HEK293T (cell line): ENCODE results near the gene COX10.

Experiments used
- ARNT ChIP-seq: fragments of 450-650 bp; IDR thresholded peaks from 2 replicates; pipeline ENCODE4 v1.6.1; 2017; ENCODE audit warnings: mild to moderate bottlenecking
- BHLHE40 ChIP-seq: fragments of 450-650 bp; IDR thresholded peaks from 2 replicates; pipeline ENCODE4 v1.6.1; 2016; ENCODE audit warnings: mild to moderate bottlenecking, moderate library complexity, borderline replicate concordance
- CTBP1 ChIP-seq: fragments of 450-650 bp; IDR thresholded peaks from 2 replicates; pipeline ENCODE4 v1.6.1; 2016; ENCODE audit warnings: borderline replicate concordance
- FOXK2 ChIP-seq: fragments of 450-650 bp; IDR thresholded peaks from 2 replicates; pipeline ENCODE4 v1.6.1; 2016; ENCODE audit warnings: mild to moderate bottlenecking
- FOXM1 ChIP-seq: fragments of 450-650 bp; IDR thresholded peaks from 2 replicates; pipeline ENCODE4 v1.6.1; 2017; ENCODE audit warnings: mild to moderate bottlenecking, borderline replicate concordance
- HDGF ChIP-seq: fragments of 450-650 bp; IDR thresholded peaks from 2 replicates; pipeline ENCODE4 v1.6.1; 2017; ENCODE audit warnings: antibody characterized with exemption, borderline replicate concordance
- L3MBTL2 ChIP-seq: fragments of 450-650 bp; conservative IDR thresholded peaks from 2 replicates; pipeline ENCODE4 v1.6.1; 2016; ENCODE audit warnings: mild to moderate bottlenecking
- LEF1 ChIP-seq: fragments of 450-650 bp; IDR thresholded peaks from 2 replicates; pipeline ENCODE4 v1.6.1; 2017; ENCODE audit warnings: mild to moderate bottlenecking, borderline replicate concordance
- NFRKB ChIP-seq: fragments of 450-650 bp; IDR thresholded peaks from 2 replicates; pipeline ENCODE4 v1.6.1; 2016; ENCODE audit warnings: mild to moderate bottlenecking, moderate library complexity
- PKNOX1 ChIP-seq: fragments of 450-650 bp; IDR thresholded peaks from 2 replicates; pipeline ENCODE4 v1.6.1; 2016
- SP1 ChIP-seq: fragments of 450-650 bp; IDR thresholded peaks from 2 replicates; pipeline ENCODE4 v1.6.1; 2017
- SUZ12 ChIP-seq: fragments of 450-650 bp; IDR thresholded peaks from 2 replicates; pipeline ENCODE4 v1.6.1; 2016; ENCODE audit warnings: mild to moderate bottlenecking
- TARDBP ChIP-seq: fragments of 450-650 bp; IDR thresholded peaks from 2 replicates; pipeline ENCODE4 v1.6.1; 2016
- ZNF384 ChIP-seq: fragments of 450-650 bp; IDR thresholded peaks from 2 replicates; pipeline ENCODE4 v1.6.1; 2016

DNA sequence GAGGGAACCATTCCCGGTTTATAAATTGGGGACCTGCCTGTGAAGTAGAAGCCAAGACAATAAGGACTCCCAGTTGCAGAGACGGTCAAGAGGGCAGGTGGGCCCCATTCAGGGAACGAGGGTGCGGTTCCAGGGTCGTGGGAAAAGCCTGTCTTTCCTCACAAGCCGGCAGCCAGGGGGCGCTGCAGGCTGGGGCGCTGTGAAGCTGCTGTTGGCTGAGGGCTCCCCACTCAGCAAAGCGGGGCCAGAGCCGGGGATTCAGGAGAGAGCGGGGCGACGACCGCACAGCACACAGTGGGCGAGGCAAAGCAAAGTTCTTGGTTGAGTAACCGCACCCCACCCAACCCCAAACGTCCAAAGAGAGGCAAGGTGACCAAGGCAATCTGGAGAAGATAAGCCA is 142.5 kb downstream of the COX10 start:
- no peak for TF ChIP-seq FOXK2
- no peak for TF ChIP-seq ARNT
- no peak for TF ChIP-seq CTBP1
- TF ChIP-seq ZNF384, result no peak
- TF ChIP-seq PKNOX1, result no peak
- TF ChIP-seq NFRKB, result no peak
- no peak for TF ChIP-seq SUZ12
- TF ChIP-seq L3MBTL2, result no peak
- TF ChIP-seq HDGF, result no peak
- TF ChIP-seq FOXM1, result no peak
- no peak for TF ChIP-seq BHLHE40
- TF ChIP-seq SP1, result no peak
- TF ChIP-seq LEF1, result no peak
- no peak for TF ChIP-seq TARDBP
